Measurements from ENCODE around the gene OR1N2.

GRCh38 chr9:122536134-122536533, 16.8 kb upstream of the OR1N2 start:
- TF ChIP-seq CTCF (conservative IDR thresholded peaks at IDR 0.05): no peak
- TF ChIP-seq ZFX (IDR thresholded peaks at IDR 0.05): no peak
